K562 (cell line): ENCODE data around the gene OR6K3. TPM values are rescaled to one million over a fixed set of nuclear protein-coding genes. Genes with fewer than 3 reads are reported as not detected.

Experiments used
- ATAC-seq: fragments of 200-7000 bp; cut with Tn5 transposase; 3 replicates; pipeline ENCODE4 v1.9.1; 2020; ENCODE audit warnings: moderate library complexity
- BruUV-seq: library from RNA; stranded (reverse); fragments of 400-500 nt; replicated peaks from 2 replicates; lab custom pipeline; 2021; lab: Mats Ljungman, UMichigan
- CTCF ChIA-PET: fragments of 300-600 bp; formaldehyde crosslinking; extraction: SDS; loops from one replicate; lab custom pipeline; 2021; ENCODE audit warnings: low intra/inter-chr PET ratio; lab: Yijun Ruan, JAX
- POLR2A ChIA-PET: fragments of 300-600, 350-650 bp; sonication (Branson Sonifier 250); formaldehyde crosslinking; extraction: SDS; loops from one replicate; lab custom pipeline; 2021; ENCODE audit warnings: antibody characterized with exemption, inconsistent platforms; lab: Yijun Ruan, JAX
- DNase-seq, 4 experiments: peaks; one replicate each; pipeline versions ENCODE4 v3.0.0 to v3.0.0-alpha.2; 2011 to 2018; ENCODE audit warnings: low spot score in 3 of 4, mixed read lengths in 3 of 4; ENCODE audit errors: extremely low read depth in 1 of 4
- FAIRE-seq: peaks from 2 replicates; lab custom pipeline; 2011; peaks lifted over from hg19 to GRCh38; lab: Jason Lieb, UNC
- H2AFZ ChIP-seq: 2 replicates; pipeline ENCODE4 v1.6.0; 2011; ENCODE audit warnings: low read depth, low read length, control low read depth, inconsistent platforms
- H3K27ac ChIP-seq: fragments of 200-600 bp; 3 replicates; pipeline ENCODE4 v1.8.0; 2011; ENCODE audit warnings: low read depth, mild to moderate bottlenecking, control low read depth, inconsistent platforms, low read length, moderate library complexity, mixed read lengths; ENCODE audit errors: extremely low read depth
- H3K27me3 ChIP-seq, 2 experiments: fragments of 300-600 bp in 1 of 2; 2 replicates in 1 of 2; 3 replicates in 1 of 2; pipeline versions ENCODE4 v1.6.0 to v1.8.0; 2011; ENCODE audit warnings: inconsistent platforms in 2 of 2, low read length in 2 of 2, mild to moderate bottlenecking in 1 of 2, mixed read lengths in 1 of 2, moderate library complexity in 1 of 2; ENCODE audit not compliant: control insufficient read depth in 2 of 2, insufficient read depth in 2 of 2
- H3K36me3 ChIP-seq: fragments of 300-600 bp; 3 replicates; pipeline ENCODE4 v1.8.0; 2011; ENCODE audit warnings: mild to moderate bottlenecking, low read length, inconsistent platforms; ENCODE audit not compliant: control insufficient read depth, insufficient read depth
- H3K4me1 ChIP-seq, 2 experiments: fragments of 200-600 bp in 1 of 2; replicated peaks in 1 of 2; 2 replicates in 1 of 2; 3 replicates in 1 of 2; pipeline versions ENCODE4 v1.5.1 to v1.8.0; 2011; ENCODE audit warnings: inconsistent platforms in 2 of 2, low read length in 2 of 2, mild to moderate bottlenecking in 1 of 2, mixed read lengths in 1 of 2, moderate library complexity in 1 of 2; ENCODE audit not compliant: control insufficient read depth in 2 of 2, insufficient read depth in 2 of 2
- H3K4me2 ChIP-seq: 2 replicates; pipeline ENCODE4 v1.6.1; 2011; ENCODE audit warnings: low read length, control low read depth, inconsistent platforms, mixed read lengths; ENCODE audit not compliant: insufficient read depth
- H3K4me3 ChIP-seq: fragments of 200-600 bp; sonication (generic), shearing (Covaris generic); 2 replicates; pipeline ENCODE4 v1.5.1; 2016; ENCODE audit warnings: control low read depth, inconsistent platforms
- H3K79me2 ChIP-seq: fragments of 200-600 bp; 3 replicates; pipeline ENCODE4 v1.8.0; 2011; ENCODE audit warnings: low read length, inconsistent platforms; ENCODE audit not compliant: control insufficient read depth, insufficient read depth
- H3K9ac ChIP-seq, 2 experiments: 2 replicates each; pipeline versions ENCODE4 v1.6.0 to v1.6.1; 2011; ENCODE audit warnings: low read depth in 2 of 2, low read length in 2 of 2, control low read depth in 1 of 2, inconsistent platforms in 1 of 2, mild to moderate bottlenecking in 1 of 2, mixed read lengths in 1 of 2; ENCODE audit not compliant: insufficient read depth in 1 of 2
- H3K9me1 ChIP-seq: one replicate; pipeline ENCODE4 v1.6.0; 2011; ENCODE audit warnings: inconsistent platforms, mild to moderate bottlenecking, low read length, moderate library complexity; ENCODE audit not compliant: control insufficient read depth, insufficient read depth
- H3K9me3 ChIP-seq: replicated peaks from 2 replicates; pipeline ENCODE4 v1.5.1; 2011; ENCODE audit warnings: low read depth, low read length, inconsistent platforms; ENCODE audit not compliant: control insufficient read depth, insufficient read depth
- H4K20me1 ChIP-seq: replicated peaks from 2 replicates; pipeline ENCODE4 v1.6.1; 2011; ENCODE audit warnings: low read length, inconsistent platforms, mixed read lengths; ENCODE audit not compliant: control insufficient read depth, insufficient read depth
- BMI1 ChIP-seq: fragments of 150-350 bp; IDR thresholded peaks from 2 replicates; pipeline ENCODE4 v1.6.1; 2014; ENCODE audit warnings: low read length
- ETV1 ChIP-seq: fragments of 450-650 bp; conservative IDR thresholded peaks from 2 replicates; pipeline ENCODE4 v1.6.1; 2016; ENCODE audit warnings: missing genetic modification characterization, control low read depth, low read depth, missing compliant biosample characterization
- RBM34 ChIP-seq: fragments of 200-400 bp; formaldehyde crosslinking; IDR thresholded peaks from 2 replicates; pipeline ENCODE4 v1.6.1; 2018; ENCODE audit warnings: low read length, borderline replicate concordance; ENCODE audit not compliant: insufficient read depth
- WGBS: fragments of 100-300 bp; shearing (Covaris generic); methylation state at CpG from one replicate; pipeline ENCODE4 v1.1.6; 2016; ENCODE audit warnings: low coverage, mixed read lengths; ENCODE audit not compliant: insufficient coverage; ENCODE audit errors: missing lambda C conversion rate; 5-methylcytosine and 5-hydroxymethylcytosine counted together
- in situ Hi-C: fragments of 300-500 bp; cut with MboI; formaldehyde crosslinking; loops from 4 replicates; pipeline ENCODE4 v1.15.0; 2018; ENCODE audit warnings: inconsistent platforms, mixed read lengths
- intact Hi-C: fragments of 100-400 bp; cut with micrococcal nuclease; formaldehyde crosslinking; loops from 2 replicates; pipeline ENCODE4 v1.14.2; 2022
- polyA plus RNA-seq, 8 experiments: library from polyadenylated mRNA; depleted of rRNA in 4 of 8; stranded (reverse) in 5 of 8; unstranded in 3 of 8; fragments of >200 nt; fragmentation: Nextera tagmentation in 2 of 8; fragmentation: Illumina TruSeq in 1 of 8; extraction: Ambion mirVana in 2 of 8; extraction: Trizol in 1 of 8; gene quantifications; 2 replicates each; pipeline versions ENCODE4 v1.2.1 to v1.2.3, GENCODE V29; 2011 to 2014; ENCODE audit warnings: inconsistent platforms in 1 of 8, missing spikeins in 1 of 8
- total RNA-seq, 7 experiments: library from RNA; depleted of rRNA in 6 of 7; stranded (reverse); fragments of >200 nt in 6 of 7; fragmentation: Illumina TruSeq in 2 of 7; extraction: Trizol in 2 of 7; gene quantifications; 2 replicates each; pipeline versions ENCODE4 v1.2.1 to v1.2.3, GENCODE V29; 2011 to 2021; ENCODE audit warnings: low replicate concordance in 1 of 7
- TF ChIP-seq, protein P1 (sequence below): fragments of 450-650 bp; IDR thresholded peaks from 2 replicates; pipeline ENCODE4 v1.6.1; 2018; ENCODE audit not compliant: partially characterized antibody

OR6K3 gene
- total and polyA plus RNA-seq, 9 of the 15 experiments (the other 6 are each of a cell fraction or from before 2014, with no cell fraction given), result not detected

DNA sequence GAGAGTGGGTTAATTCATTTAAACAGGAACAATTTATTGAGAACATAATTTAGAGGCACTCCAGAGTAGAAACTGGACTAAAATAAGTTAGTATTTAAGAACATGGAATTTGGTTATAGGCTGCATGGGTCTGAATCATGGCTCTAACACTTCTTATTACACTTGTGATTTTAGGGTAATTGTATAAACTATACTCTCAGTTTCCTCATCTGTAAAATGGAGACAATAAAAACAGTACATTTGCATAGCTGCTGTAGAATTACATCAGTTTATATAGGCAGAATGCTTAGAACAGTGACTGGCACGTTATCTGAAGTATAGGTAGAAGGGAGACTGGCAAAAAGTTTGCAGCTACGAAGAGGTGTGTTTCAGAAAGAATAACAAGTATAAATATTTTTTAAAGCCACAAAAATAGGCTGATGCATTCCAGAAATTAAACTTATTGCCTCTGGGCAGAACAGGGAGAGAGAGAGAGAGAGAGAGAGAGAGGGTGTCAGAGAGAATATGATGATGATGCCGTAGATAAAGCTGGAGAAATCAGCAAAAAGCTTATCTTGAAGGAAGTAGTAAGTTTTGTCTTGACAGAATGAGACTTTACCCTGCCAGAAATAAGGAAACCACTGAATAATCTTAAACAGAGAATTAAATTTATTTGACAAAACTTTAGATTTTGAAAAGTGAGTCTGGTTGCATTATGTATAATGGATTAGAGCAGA lies 8.1 kb upstream of the OR6K3 start (continued):
- peak; percentile 46 for TF ChIP-seq ETV1 (tag)

GRCh38 chr1:158724442-158724841 lies 3.9 kb upstream of the OR6K3 start:
- POLR2A ChIA-PET, result interaction anchor here (0.6 kb wide), 1 partner anchor 82 kb away, joined by 3 read pairs; no protein-coding TSS in a partner anchor
- in situ Hi-C loops, result no loop called here
- FAIRE-seq, result no peak
- TF ChIP-seq, protein P1, sequence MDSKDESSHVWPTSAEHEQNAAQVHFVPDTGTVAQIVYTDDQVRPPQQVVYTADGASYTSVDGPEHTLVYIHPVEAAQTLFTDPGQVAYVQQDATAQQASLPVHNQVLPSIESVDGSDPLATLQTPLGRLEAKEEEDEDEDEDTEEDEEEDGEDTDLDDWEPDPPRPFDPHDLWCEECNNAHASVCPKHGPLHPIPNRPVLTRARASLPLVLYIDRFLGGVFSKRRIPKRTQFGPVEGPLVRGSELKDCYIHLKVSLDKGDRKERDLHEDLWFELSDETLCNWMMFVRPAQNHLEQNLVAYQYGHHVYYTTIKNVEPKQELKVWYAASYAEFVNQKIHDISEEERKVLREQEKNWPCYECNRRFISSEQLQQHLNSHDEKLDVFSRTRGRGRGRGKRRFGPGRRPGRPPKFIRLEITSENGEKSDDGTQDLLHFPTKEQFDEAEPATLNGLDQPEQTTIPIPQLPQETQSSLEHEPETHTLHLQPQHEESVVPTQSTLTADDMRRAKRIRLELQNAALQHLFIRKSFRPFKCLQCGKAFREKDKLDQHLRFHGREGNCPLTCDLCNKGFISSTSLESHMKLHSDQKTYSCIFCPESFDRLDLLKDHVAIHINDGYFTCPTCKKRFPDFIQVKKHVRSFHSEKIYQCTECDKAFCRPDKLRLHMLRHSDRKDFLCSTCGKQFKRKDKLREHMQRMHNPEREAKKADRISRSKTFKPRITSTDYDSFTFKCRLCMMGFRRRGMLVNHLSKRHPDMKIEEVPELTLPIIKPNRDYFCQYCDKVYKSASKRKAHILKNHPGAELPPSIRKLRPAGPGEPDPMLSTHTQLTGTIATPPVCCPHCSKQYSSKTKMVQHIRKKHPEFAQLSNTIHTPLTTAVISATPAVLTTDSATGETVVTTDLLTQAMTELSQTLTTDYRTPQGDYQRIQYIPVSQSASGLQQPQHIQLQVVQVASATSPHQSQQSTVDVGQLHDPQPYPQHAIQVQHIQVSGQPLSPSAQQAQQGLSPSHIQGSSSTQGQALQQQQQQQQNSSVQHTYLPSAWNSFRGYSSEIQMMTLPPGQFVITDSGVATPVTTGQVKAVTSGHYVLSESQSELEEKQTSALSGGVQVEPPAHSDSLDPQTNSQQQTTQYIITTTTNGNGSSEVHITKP, result peak; percentile 52
- TF ChIP-seq RBM34, result no peak
- TF ChIP-seq BMI1, result no peak
- TF ChIP-seq, all 486 proteins: peak for 1
- no peak overlapping the region for H3K4me3 ChIP-seq
- CTCF ChIA-PET, result no interaction called here
- no peaks in the 10 kb centered on the region for H3K9me1 ChIP-seq
- no peak overlapping the region for H3K4me2 ChIP-seq
- H2AFZ ChIP-seq, result peak overlapping the region; percentile 36; the same call in 1 of the 2 replicates
- H3K36me3 ChIP-seq, result no peaks in the 10 kb centered on the region
- DNase-seq (no peak), ATAC-seq (no peak)
- no peaks in the 10 kb centered on the region for H3K9me3 ChIP-seq
- H3K27me3 ChIP-seq, result no peaks in the 10 kb centered on the region
- 86% methylated on average over 5 of the region's 5 CpGs for WGBS
- no peaks in the 10 kb centered on the region for H4K20me1 ChIP-seq
- intact Hi-C loops, result no loop called here
- peaks cover 0 to 4% of the 10 kb centered on the region in 2 experiments; a peak in 2 of 5 replicates for H3K4me1 ChIP-seq
- H3K9ac ChIP-seq, result no peak overlapping the region
- no TSS peak for BruUV-seq
- no peak overlapping the region for H3K27ac ChIP-seq
- no peaks in the 10 kb centered on the region for H3K79me2 ChIP-seq
